ENCODE results near the gene CACNA2D4. TPM values are rescaled to one million over a fixed set of nuclear protein-coding genes. Genes with fewer than 3 reads are reported as not detected.
A peak's percentile ranks its signal among the peaks of the same experiment; 100 is the strongest.
"Not testable (repeated sequence)": the region's sequence is repeated elsewhere in the genome, so short reads cannot be mapped to it uniquely, and the experiment has no call there.

The CACNA2D4 gene
- polyA plus RNA-seq, 1 donor from 2014 or later, result 2.0 TPM

DNA sequence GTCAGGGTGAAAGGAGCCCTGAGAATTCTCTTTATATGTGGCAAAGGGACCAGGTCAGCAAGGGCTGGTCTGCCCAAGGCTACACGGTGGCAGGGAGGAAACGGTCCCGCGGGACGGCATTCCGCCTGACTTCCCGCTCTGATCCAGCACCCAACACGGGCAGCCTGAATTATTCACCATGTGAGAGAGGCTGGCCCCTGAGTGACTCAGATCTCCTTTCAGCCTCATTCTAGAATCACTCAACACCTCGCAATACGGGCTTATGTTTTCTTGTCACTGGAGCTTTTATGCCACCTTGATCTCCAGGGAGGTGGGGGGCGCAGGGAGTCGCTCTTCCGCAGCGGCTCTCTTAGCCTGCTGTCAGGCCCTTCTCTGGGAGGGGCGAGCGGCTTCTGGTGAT is 89.6 kb downstream of the CACNA2D4 start:
- no peak overlapping the region for H3K27ac Mint-ChIP-seq
- H3K4me1 Mint-ChIP-seq, result peaks cover 0 to 7% (median 2%) of the 10 kb centered on the region in 3 donors
- no peaks in the 10 kb centered on the region for H3K36me3 Mint-ChIP-seq
- H3K27me3 Mint-ChIP-seq, result peaks cover 27% of the 10 kb centered on the region
- peaks cover 0 to 2% (median 0%) of the 10 kb centered on the region in 3 donors for H3K9me3 Mint-ChIP-seq
- H3K4me3 Mint-ChIP-seq, result no peak overlapping the region

DNA sequence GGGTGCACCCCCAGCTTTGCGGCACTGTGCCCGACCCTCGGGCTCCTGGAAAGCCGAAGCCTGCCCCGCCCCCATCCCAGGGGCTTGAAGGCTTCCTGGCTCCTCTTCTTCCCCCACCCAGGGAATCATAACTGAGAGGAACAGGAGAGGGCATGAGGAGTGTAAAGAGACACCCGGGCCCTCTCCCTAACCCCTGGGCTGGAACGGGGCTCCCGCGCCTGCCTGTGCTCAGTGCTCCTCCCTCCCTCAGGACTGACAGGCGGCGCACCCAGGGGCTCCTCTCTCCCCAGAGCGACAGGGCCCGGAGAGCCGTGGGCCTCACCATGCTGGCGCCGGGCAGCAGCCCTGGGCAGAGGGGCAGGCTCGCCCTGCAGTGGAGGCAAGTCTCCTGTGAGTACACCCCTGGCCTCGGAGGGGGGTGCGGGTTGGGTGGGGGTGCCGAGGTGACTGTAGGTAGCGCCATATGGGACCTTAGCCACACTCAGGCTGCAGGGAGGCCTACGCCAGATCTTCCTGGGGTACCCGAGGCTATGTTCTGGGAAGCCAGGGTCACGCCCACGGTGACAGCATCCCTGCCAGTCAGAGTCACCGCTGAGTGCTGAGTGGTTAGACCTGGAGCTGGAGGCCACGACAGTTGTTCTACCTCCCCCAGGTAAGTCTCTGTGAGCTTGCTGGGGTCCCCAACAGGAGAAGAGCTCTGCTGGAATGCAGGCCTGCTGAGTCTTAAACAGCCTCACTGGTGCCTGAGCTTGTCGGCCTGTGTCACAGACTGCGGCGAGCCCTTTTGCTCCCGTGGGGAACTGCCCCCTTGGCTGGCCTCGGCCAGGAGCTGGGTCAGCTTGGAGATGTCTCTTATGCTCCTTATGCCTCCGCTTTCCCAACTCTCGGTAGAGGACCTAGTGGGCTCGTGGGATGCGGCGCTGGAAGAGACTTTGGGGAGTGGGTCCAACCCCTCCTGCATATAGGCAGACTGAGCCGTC is 90.3 kb downstream of the CACNA2D4 start:
- Mint-ChIP-seq H3K4me3 (no peak overlapping the region), H3K27me3 (peaks cover 24% of the 10 kb centered on the region), H3K27ac (peak overlapping the region in 1 of 3 donors; percentile 73), H3K4me1 (peaks cover 0 to 7% (median 2%) of the 10 kb centered on the region in 3 donors), H3K36me3 (no peaks in the 10 kb centered on the region), H3K9me3 (no peaks in the 10 kb centered on the region)

DNA sequence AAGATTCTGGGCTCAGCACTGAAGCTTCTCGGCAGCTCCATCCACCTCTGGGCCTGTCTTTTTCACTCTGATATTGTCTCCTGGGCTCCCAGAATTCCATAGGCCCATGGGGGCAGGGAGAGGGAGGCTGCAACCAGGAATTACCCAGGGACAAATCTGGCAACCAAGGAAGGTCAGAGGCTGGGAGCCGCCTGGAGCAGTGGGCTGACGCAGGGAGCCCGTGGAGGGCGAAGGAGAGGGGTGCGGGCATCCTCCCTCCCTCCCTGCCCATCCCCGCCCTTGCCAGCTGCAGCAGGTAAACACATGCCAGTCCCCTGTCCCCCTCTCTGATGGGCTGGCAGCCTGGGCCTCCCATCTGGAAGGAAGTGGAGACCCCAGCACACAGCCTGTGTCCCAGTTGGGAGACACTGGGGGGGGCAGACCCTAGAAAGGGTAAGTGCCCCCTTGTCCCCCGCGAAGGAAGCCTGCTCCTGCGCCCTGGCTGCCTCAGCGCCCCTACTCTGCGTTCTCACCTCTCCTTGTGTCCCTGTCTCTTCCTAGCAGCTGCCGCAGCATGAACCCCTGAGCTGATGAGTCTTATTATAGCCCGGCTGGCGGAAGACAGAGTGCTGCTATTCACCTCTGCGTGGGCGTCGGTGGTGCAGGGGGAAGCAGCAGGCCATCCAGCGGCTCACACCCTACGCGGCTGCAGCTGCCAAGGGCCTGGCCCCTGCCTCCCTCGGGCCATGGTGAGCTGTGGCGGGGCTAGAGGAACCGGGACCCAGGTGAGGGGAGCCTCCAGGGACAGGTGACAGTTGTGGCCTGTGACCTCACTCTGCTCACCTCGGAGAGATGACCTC is 91.4 kb downstream of the CACNA2D4 start:
- Mint-ChIP-seq H3K36me3 (peaks cover 2% of the 10 kb centered on the region), H3K4me3 (peak overlapping the region in 2 of 4 donors; percentile 41 to 66), H3K4me1 (peaks cover 0 to 7% (median 2%) of the 10 kb centered on the region in 3 donors), H3K27ac (peak overlapping the region in 1 of 3 donors; percentile 46), H3K9me3 (no peaks in the 10 kb centered on the region), H3K27me3 (peaks cover 21% of the 10 kb centered on the region)

DNA sequence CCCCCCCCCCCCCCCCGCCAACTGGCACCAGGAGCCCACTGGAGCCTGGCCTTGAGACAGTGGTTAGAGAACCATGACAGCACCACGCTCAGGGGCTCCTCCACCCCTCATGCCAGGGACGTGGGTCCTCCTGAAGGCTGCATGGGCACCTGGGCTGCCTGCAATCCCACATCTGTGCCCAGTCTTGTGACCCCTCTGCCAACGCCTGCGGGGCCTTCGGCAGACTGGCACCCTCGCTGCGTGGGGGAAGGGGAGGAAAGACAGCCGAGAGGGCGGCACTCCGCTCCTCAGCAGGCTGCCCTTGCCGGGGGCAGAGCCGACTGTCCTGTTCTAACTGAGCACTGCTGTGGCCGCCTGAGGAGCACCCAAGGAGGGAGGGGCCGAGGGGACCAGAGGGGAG is 92.1 kb downstream of the CACNA2D4 start:
- Mint-ChIP-seq H3K4me3 (no peak overlapping the region), H3K36me3 (peaks cover 2% of the 10 kb centered on the region), H3K27ac (no peak overlapping the region), H3K9me3 (no peaks in the 10 kb centered on the region), H3K27me3 (peaks cover 22% of the 10 kb centered on the region), H3K4me1 (peaks cover 0 to 7% (median 2%) of the 10 kb centered on the region in 3 donors)

DNA sequence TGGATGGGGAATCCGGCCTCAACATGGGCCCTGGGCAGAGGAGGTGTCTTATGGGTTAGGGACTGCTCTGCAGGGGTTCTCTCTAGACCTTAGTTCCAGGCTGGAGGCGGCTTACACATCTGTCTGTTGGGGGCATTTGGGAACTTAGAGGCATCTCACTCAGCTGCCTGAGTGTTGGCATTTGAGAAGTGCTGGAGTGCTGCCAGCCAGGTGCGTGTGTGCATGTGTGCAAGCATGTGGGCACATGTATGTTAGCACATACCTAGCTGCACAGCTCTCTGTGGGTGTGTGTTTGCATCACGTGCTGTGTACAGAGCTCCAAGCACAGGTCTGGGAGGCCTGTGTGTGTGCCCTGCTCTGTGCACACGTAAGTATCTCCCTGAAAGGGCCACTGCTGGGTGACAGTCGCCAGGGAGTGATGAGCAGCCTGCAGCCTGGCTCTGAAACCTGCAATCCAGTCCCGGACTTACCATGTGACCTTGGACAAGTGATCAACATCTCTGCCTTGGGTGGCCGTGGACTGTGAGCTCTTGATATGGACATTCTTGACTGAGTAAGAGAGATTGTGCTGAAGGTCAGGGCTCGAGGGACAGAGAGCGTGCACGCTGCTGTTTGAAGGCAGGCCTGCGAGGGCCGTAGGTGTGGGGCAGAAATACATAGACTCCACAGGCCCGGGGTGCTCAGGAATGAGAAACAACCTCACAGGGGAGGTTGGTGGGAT is 92.9 kb downstream of the CACNA2D4 start:
- H3K4me1 Mint-ChIP-seq, result peaks cover 0 to 6% (median 2%) of the 10 kb centered on the region in 3 donors
- no peak overlapping the region for H3K27ac Mint-ChIP-seq
- peaks cover 24% of the 10 kb centered on the region for H3K27me3 Mint-ChIP-seq
- no peaks in the 10 kb centered on the region for H3K9me3 Mint-ChIP-seq
- H3K36me3 Mint-ChIP-seq, result peaks cover 2% of the 10 kb centered on the region
- H3K4me3 Mint-ChIP-seq, result no peak overlapping the region

DNA sequence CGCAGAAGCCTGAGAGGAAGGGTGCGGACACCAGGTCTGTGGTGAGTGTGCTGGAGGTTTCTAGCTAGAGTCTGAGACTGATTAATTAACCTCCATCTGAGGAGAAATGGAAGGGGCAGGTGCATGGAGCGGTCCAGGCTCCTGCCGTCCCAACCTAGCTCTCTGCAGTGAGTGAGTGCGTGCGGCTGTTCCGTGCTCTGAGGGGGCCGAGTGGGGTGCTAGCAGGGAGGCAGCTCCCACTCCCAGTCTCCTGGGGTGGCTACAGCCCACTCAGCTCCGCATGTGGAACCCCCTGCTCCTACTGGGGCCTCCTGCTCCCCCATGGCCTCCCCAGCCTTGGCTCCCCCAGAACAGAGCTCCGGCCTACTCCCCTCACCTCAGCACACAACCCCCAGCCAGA is 95.2 kb downstream of the CACNA2D4 start:
- H3K27ac Mint-ChIP-seq, result no peak overlapping the region
- H3K36me3 Mint-ChIP-seq, result peaks cover 2% of the 10 kb centered on the region
- H3K9me3 Mint-ChIP-seq, result no peaks in the 10 kb centered on the region
- H3K27me3 Mint-ChIP-seq, result peaks cover 30% of the 10 kb centered on the region
- peaks cover 0 to 6% (median 2%) of the 10 kb centered on the region in 3 donors for H3K4me1 Mint-ChIP-seq
- peak overlapping the region in 1 of 4 donors; percentile 65 for H3K4me3 Mint-ChIP-seq

DNA sequence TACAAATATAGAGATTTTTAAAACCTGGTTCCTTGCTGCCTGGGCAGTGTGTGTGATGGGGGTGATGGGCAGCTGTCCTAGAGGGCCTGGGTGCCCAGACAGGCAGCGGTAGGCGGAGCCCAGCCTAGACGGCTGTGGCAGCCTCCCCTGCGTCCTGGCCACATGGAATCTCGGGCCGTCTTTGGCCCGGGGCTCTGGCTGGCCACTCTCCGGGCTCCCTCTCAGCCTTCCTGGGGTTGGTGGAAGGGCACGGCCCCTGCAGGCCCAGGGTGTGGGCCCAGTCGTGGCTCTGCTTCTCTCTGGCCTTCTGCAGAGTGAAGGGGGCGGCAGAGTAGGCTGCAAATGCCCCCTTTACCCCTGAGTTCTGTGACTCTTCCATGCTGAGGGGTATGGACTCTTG is 95.8 kb downstream of the CACNA2D4 start:
- no peak overlapping the region for H3K27ac Mint-ChIP-seq
- H3K9me3 Mint-ChIP-seq, result no peaks in the 10 kb centered on the region
- no peak overlapping the region for H3K4me3 Mint-ChIP-seq
- H3K4me1 Mint-ChIP-seq, result peaks cover 0 to 6% (median 2%) of the 10 kb centered on the region in 3 donors
- peaks cover 2% of the 10 kb centered on the region for H3K36me3 Mint-ChIP-seq
- peaks cover 30% of the 10 kb centered on the region for H3K27me3 Mint-ChIP-seq

DNA sequence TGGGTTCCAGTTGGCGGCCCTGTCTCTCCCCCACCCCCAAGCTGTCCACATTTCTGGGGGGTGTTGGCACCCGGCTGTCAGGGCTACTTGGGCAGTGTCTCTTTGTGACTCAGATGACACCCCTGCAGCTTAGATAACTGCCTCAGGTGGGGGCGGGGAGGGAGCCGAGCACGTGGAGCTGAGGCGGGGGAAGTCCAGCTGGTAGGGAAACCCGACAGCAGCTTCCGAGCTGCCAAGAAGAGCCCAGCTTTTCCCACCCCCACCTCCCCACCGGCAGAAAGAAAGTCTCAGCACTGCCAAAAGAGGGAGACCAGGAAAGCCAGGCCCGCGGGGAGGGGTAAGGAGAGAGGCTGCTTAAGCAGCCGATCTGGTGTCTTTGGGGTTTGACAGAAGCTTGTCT is 96.6 kb downstream of the CACNA2D4 start:
- Mint-ChIP-seq H3K36me3 (peaks cover 2% of the 10 kb centered on the region), H3K4me1 (peaks cover 0 to 3% (median 0%) of the 10 kb centered on the region in 3 donors), H3K27me3 (peaks cover 30% of the 10 kb centered on the region), H3K9me3 (no peaks in the 10 kb centered on the region), H3K4me3 (no peak overlapping the region), H3K27ac (no peak overlapping the region)

DNA sequence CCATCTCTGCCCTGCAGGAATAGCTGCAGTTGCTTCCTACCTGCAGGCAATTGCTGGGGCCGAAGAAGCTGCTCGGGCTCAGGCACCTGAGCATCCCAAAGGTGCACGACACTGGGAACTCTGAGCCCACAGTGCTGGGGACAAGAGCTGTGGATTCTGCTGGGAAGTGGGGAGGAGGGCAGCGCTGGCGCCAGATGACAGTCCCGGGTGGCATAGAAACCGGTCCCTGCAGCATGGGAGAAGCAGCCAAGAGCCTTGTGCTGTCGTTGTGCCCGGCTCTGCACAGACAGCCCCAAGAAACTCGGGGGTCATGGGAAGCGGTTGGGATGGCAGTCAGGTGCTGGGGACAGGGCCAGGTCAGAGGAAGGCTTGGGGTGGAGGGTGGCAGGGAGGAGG is 97.6 kb downstream of the CACNA2D4 start:
- no peak overlapping the region for H3K27ac Mint-ChIP-seq
- no peaks in the 10 kb centered on the region for H3K9me3 Mint-ChIP-seq
- H3K36me3 Mint-ChIP-seq, result peaks cover 5% of the 10 kb centered on the region
- H3K27me3 Mint-ChIP-seq, result peaks cover 32% of the 10 kb centered on the region
- no peak overlapping the region for H3K4me3 Mint-ChIP-seq
- peaks cover 0 to 4% (median 0%) of the 10 kb centered on the region in 3 donors for H3K4me1 Mint-ChIP-seq

DNA sequence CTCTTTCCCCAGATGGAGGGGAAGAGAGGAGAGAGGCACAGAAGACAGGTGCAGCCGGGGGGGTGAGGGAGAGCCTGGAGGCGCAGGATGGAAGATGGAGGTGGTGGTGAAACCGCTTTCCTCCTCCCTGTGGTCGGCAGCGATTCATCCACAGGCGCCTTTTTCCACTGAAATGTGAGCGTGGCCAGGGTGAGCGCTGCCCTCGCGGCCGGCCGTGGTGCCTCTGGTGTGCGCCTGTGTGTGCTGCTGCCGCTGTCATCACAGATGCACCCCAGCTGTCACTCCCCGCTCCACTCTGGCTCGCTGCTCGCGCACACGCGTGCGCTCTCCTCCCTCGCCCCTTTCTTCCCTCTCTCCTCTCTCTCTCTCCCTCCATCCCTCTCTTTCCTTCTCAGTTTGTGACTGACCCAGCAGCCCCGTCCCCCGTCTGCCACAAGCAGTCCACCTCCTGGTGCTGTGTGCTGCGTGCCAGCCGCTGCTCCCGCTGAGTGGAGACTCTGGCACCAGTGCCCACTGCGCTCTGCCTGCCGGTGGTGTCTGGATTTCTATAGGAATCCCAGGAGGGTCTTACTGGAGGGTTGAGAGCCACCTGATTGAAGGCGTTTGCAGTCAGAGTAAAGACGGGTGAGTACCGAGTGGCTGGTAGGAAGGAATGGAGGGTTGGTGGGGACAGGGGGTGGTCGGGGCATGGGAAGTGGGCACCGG is 98.1 kb downstream of the CACNA2D4 start, which contains the start of gene LRTM2:
Gene LRTM2, plus strand, starts transcription at position 375 of the 705 bp plus-strand sequence. CDS start 7,584 bp downstream, outside the sequence.
- Mint-ChIP-seq H3K27ac (peak within 1 kb of the TSS in 1 of 3 donors; percentile 69), H3K36me3 (peaks cover 5% of the 10 kb centered on the region), H3K4me1 (peaks cover 0 to 4% (median 0%) of the 10 kb centered on the region in 3 donors), H3K4me3 (peak within 1 kb of the TSS in 2 of 4 donors; percentile 49 to 51), H3K9me3 (no peaks in the 10 kb centered on the region), H3K27me3 (peaks cover 32% of the 10 kb centered on the region)

DNA sequence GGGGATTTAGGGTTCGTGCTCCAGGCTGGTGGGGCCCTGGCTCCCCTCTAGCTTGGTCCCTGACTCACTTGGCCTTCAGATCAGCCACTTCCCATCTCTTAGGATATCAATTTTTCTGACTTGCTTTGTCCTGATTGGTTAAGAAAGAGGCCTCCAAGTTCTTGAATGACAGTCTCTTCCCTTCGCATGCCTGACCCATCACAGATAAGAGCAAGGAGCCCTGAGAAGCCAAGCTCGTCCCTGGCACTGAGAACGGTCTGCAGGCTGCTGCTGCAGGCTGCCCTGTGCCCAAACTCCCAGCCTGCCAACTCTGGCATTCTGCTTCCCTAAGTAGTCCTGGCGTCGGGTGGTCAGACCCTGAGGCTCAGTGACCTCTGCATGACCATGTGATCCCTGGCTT is 98.9 kb downstream of the CACNA2D4 start:
- Mint-ChIP-seq H3K36me3 (peaks cover 5% of the 10 kb centered on the region), H3K27me3 (peaks cover 36% of the 10 kb centered on the region), H3K4me3 (peak overlapping the region in 2 of 4 donors; percentile 49 to 51), H3K4me1 (peaks cover 0 to 6% (median 0%) of the 10 kb centered on the region in 3 donors), H3K9me3 (no peaks in the 10 kb centered on the region), H3K27ac (peak overlapping the region in 1 of 3 donors; percentile 69)

DNA sequence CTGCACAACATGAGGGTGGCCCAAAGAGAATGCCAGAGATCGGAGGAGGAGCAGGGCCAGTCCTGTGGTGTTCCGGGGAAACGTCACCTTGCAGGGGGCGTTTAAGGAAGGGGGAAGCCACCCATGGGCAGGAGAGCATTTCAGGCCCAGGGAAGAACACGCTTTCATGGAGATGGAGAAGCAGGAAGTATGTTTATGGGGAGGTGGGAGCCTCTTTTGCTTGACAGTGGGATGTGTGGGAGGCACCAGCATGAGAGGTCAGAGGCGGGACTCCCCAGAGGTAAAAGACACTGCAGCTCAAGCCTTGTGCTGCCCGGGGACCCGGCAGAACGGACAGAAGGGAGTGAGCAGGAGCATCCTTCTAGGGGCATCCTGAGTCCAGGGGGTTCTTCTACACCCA is 99.4 kb downstream of the CACNA2D4 start:
- no peaks in the 10 kb centered on the region for H3K9me3 Mint-ChIP-seq
- no peak overlapping the region for H3K4me3 Mint-ChIP-seq
- peaks cover 36% of the 10 kb centered on the region for H3K27me3 Mint-ChIP-seq
- H3K4me1 Mint-ChIP-seq, result peaks cover 0 to 6% (median 0%) of the 10 kb centered on the region in 3 donors
- H3K27ac Mint-ChIP-seq, result no peak overlapping the region
- peaks cover 5% of the 10 kb centered on the region for H3K36me3 Mint-ChIP-seq

DNA sequence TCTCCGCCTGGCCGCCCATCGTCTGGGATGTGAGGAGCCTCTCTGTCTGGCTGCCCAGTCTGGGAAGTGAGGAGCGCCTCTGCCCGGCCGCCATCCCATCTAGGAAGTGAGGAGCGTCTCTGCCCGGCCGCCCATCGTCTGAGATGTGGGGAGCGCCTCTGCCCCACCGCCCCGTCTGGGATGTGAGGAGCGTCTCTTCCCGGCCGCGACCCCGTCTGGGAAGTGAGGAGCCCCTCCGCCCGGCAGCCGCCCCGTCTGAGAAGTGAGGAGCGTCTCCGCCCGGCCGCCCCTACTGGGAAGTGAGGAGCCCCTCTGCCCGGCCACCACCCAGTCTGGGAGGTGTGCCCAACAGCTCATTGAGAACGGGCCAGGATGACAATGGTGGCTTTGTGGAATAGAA is 100.5 kb downstream of the CACNA2D4 start:
- not testable (repeated sequence) for H3K4me1 Mint-ChIP-seq, H3K9me3 Mint-ChIP-seq, H3K27ac Mint-ChIP-seq, H3K36me3 Mint-ChIP-seq, H3K4me3 Mint-ChIP-seq
- H3K27me3 Mint-ChIP-seq, result peaks cover 36% of the 10 kb centered on the region
